Suprapubic skin (tissue), 3 donors: ENCODE data around the gene GRIA4.

ENCODE experiments used
- POLR2A ChIP-seq, 2 donors: fragments of 450-650 bp; IDR thresholded peaks; one replicate each; pipeline ENCODE4 v1.6.1; 2017; ENCODE audit warnings: antibody characterized with exemption in 2 of 2, mild to moderate bottlenecking in 2 of 2, moderate library complexity in 2 of 2
- TF ChIP-seq, protein P1 (sequence below), 2 donors: fragments of 200-600 bp in 1 of 2; fragments of 450-650 bp in 1 of 2; sonication (generic) in 1 of 2; IDR thresholded peaks; one replicate each; pipeline ENCODE4 v1.5.1; 2016 to 2019; ENCODE audit warnings: antibody characterized with exemption in 2 of 2, mild to moderate bottlenecking in 1 of 2, moderate library complexity in 1 of 2

DNA sequence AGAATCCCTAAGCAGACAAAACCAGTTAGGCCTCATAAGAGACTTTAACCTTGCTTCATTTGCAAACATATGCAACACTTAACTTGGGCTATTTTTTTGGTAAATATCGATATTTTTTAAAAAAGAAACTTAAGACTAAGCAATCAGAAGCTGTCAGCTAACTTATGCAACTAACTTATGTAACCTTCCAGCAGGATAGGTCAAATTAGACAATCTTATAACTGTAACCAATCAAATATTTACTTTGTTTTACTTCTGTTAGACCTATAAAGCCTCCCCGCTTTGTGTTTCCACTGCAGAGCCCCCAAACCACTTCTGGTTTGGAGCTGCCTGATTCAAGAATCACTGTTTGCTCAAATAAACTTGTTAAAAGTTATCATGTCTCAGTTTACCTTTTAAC lies 404.2 kb downstream of the GRIA4 start:
- no peak for TF ChIP-seq POLR2A (IDR thresholded peaks at IDR 0.05)
- TF ChIP-seq, protein P1, sequence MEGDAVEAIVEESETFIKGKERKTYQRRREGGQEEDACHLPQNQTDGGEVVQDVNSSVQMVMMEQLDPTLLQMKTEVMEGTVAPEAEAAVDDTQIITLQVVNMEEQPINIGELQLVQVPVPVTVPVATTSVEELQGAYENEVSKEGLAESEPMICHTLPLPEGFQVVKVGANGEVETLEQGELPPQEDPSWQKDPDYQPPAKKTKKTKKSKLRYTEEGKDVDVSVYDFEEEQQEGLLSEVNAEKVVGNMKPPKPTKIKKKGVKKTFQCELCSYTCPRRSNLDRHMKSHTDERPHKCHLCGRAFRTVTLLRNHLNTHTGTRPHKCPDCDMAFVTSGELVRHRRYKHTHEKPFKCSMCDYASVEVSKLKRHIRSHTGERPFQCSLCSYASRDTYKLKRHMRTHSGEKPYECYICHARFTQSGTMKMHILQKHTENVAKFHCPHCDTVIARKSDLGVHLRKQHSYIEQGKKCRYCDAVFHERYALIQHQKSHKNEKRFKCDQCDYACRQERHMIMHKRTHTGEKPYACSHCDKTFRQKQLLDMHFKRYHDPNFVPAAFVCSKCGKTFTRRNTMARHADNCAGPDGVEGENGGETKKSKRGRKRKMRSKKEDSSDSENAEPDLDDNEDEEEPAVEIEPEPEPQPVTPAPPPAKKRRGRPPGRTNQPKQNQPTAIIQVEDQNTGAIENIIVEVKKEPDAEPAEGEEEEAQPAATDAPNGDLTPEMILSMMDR (IDR thresholded peaks at IDR 0.05) = no peak
